Sciatic nerve (tissue), 2 donors: ENCODE measurements around the gene RIT2. TPM values are rescaled to one million over a fixed set of nuclear protein-coding genes. Genes with fewer than 3 reads are reported as not detected.
A peak's percentile ranks its signal among the peaks of the same experiment; 100 is the strongest.

ENCODE experiments used
- ATAC-seq: fragments of 200-7000 bp; cut with Tn5 transposase; one replicate; pipeline ENCODE4 v1.9.1; 2020; ENCODE audit warnings: mild to moderate bottlenecking, moderate library complexity
- DNase-seq: peaks from one replicate; pipeline ENCODE4 v3.0.0-alpha.2; 2020; ENCODE audit warnings: low spot score
- intact Hi-C: fragments of 100-400 bp; cut with DNase I; formaldehyde crosslinking; loops from one replicate; pipeline ENCODE4 v1.14.2; 2022
- total RNA-seq: library from RNA; stranded (reverse); fragmentation: NEBNext Ultra II Directional; extraction: Animal tissue kit (Norgen Biotek cat#: 25700); gene quantifications from one replicate; pipeline ENCODE4 v1.2.1, GENCODE V29; 2021
- donor health status: DM: no; HTN: no; CAD: no.
- donor health status: DM: no; HTN: no; CAD: no.

Gene RIT2
- total RNA-seq, 1 donor from 2014 or later, result not detected

- no peak for DNase-seq
- intact Hi-C loops, result no loop called here
- no peak for ATAC-seq
Measured at GRCh38 chr18:43093646-43094045, 21.8 kb downstream of the RIT2 start.

DNA sequence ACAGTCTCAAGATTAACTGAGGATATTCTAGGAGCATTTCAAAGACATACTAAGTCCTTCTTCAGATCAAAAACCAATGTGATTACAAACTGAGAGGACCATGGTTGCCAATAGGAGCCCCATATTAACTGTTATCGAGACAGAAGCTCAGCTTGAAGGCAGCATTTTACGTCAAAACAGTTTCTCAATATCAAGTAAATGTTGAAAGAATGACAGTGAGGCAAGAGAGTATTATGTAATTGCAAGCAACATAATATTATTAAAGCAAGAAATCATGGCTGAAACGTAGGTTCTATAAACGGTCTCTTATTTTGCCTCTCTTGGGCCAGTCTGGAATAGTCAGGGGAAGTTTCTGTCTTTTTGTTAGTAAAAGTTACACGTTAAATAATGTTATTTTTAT is 22.9 kb downstream of the RIT2 start:
- intact Hi-C loops, result no loop called here
- no peak for ATAC-seq

DNA sequence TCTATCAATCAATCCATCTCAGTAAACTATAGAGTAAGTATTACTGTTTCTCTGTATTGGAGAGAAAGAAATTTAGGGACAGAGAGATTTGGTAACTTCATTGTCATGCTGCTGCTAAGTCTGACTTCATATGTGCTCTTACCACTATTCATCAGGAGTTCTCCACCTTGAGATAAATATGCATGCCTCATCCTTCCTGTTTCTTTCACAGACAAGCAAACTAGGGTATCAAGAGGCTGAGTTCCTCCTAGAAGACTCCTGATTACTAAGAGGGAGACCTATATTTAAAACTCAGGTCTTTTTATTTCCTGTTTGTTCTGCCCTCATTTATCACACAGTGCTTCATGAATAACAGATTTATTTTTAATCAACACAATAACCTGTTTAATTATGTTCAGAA is 34.1 kb downstream of the RIT2 start:
- intact Hi-C loops, result no loop called here
- DNase-seq (no peak), ATAC-seq (no peak)

More for the DNA sequence above, 22.9 kb downstream of the RIT2 start:
- no peak for DNase-seq

- intact Hi-C loops, result no loop called here
- DNase-seq (no peak), ATAC-seq (no peak)
Measured at GRCh38 chr18:43080671-43081070, 34.8 kb downstream of the RIT2 start.

- ATAC-seq, result no peak
- intact Hi-C loops, result no loop called here
- DNase-seq, result no peak
Measured at GRCh38 chr18:43079422-43079821, 36.1 kb downstream of the RIT2 start.

DNA sequence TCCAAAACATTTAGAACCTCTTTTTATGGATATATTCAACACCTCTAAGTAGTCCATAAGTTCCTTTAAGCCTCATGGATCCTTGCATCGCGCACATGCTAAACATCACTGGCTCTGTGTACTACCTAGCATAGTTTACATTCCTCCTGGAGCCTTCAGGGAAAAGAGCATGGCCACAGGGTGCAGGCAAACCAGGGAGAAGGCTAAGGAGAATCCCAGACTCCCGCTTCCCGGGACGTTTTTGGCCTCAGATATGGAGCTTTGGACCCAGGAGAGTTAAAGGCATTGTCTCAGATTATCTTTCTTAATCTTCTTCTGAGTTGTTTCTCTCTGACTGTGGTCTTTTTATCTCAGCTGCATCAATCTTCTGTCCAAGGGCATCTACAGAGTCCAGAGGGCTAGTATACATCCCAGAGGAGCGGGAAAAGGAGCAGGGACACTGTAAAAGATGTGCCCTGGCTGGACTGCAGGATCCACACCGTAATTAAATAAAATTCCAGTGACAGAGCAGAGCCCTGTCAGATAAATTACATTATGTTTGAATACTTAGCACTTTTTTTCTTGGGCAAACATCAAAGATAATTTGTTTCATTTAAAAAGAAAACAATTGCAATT is 36.9 kb downstream of the RIT2 start:
- ATAC-seq, result no peak
- intact Hi-C loops, result no loop called here

GRCh38 chr18:43077510-43078308 is 37.8 kb downstream of the RIT2 start:
- no peak for DNase-seq
- intact Hi-C loops, result no loop called here
- ATAC-seq, result no peak

More for the DNA sequence above, 36.9 kb downstream of the RIT2 start:
- DNase-seq, result no peak

DNA sequence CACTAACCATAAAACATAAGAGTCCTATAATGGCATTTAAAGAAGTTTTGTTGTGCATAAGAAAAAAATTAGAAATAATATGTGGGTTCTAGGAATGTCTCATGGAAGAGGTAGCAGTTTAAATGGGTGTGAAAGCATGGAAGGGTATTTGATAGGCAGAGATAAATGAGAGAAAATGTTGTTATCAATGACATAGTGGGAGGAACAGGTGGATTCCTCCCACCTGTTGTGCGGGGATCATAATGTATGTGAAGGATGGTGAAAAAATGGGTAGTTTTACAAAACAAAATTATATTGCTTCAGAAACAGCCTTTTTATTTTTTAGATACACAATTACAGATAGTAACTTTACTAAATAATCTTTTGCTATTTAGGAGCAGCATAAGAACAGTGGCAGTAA is 41.7 kb downstream of the RIT2 start:
- intact Hi-C loops, result no loop called here
- ATAC-seq, result no peak

DNA sequence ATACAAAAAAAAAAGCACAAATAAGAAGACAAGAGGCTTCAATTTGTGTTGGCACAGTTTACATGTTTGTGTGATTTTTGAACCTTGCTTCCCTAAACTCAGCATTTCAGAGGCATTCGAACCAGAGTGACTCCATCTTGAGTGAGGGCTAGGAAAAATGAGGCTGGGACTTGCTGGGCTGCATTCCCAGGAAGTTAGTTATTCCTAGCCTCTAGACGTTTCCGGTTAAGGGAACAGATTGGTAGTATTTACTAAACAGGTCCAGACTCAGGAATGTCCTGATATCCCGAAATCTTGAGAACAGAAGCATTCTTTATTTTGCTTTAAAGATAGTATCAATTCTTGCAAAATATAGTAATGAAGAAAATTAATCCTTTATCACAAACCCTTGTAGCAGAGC is 46.7 kb downstream of the RIT2 start:
- DNase-seq, result no peak
- no peak for ATAC-seq
- intact Hi-C loops, result no loop called here

More for the DNA sequence above, 41.7 kb downstream of the RIT2 start:
- DNase-seq, result no peak

- intact Hi-C loops, result no loop called here
- DNase-seq, result no peak
- ATAC-seq, result no peak
Measured at GRCh38 chr18:43067570-43067969, 47.9 kb downstream of the RIT2 start.

DNA sequence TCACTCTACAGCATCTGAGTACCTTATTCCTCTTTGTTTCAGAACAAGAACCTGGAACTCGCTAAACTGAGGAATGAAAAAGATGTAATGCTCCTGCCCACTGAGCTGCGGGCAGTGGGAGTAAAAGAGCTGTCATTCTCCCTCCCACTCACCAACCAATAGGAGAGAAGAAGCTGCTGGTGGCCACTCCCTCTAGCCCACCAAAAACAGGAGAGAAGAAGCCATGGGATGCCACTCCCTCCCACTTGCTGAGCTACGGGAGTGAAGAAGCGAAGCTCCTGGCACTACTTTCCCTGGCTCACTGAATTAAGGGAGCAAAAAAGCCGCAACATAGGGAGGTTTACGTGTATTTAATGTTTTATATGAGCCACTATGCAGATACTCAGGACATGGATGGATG is 53.7 kb downstream of the RIT2 start:
- intact Hi-C loops, result no loop called here
- DNase-seq, result no peak
- ATAC-seq, result no peak

DNA sequence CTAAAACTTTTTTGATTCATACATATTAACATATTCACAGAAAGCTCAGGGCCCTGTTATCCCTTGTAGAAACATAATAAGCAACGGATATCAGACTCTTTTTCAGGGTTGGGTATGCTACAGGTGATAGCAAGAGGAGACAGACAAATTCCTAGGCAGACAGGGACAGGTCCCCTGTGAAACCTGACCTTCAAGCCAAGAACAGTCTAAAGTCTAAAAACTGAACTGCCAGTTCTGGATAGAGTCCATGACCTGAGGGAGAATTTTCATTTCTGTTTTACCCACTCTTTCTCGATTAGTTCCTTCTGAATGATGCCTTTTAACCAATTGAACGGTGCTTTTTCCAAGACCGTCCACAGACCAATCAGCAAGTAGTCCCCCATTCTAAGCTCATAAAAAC is 54.2 kb downstream of the RIT2 start:
- intact Hi-C loops, result no loop called here
- ATAC-seq, result no peak
- no peak for DNase-seq

- DNase-seq (no peak), ATAC-seq (peak; percentile 38)
- intact Hi-C loops, result no loop called here
Measured at GRCh38 chr18:43060020-43060419, 55.5 kb downstream of the RIT2 start.

DNA sequence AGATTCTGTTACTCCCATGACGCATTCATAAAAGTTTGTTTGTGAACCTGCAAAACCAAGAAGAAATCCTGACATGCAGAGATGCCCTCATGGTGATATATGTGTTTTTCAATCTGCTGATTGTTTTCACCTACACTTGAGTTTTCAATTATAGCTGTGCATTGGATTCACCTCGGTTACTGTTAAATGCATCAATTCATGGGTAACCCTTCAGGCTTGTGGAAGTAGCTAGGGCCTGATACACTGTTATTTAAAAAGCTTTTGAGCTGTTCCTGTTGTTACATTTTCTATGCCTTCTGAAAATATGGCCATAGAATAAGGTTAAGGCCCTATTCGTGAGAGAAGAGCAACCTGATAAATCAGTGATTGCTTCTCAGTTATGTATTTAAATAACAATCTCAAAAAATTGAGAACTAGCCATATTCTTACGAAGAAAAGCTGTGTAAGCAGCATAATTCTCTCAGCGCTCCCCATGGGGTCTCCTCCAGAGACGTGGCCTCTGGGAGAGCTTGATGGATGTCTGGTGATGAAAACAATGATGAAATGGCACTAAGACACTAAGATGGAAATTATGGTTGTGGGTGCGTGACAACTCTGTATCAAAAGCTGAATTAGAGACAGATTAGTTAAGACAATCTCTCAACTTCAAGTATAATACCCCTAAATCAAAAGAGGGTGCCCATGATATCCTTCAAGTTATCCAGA is 60.5 kb downstream of the RIT2 start:
- intact Hi-C loops, result no loop called here
- ATAC-seq (no peak), DNase-seq (no peak)

DNA sequence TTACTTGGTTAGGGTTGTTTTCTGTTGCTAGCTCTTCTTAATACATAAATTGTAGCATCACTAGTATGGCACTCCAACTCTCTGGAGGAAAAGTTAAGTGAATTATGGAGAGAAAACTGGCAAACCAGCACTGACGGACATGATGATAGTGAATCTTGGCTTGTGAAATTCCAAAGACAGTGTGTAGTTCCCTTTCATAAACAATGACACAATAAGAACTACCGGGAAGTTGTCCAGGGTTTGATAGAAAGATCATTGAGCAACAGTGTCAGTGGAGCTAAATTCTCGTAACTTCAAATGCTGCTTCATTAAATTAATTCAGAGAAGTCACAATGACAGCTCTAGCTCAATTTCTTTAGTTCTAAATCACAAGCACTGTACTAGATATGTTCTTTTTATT is 66.5 kb downstream of the RIT2 start:
- no peak for DNase-seq
- intact Hi-C loops, result no loop called here
- ATAC-seq, result peak; percentile 86

DNA sequence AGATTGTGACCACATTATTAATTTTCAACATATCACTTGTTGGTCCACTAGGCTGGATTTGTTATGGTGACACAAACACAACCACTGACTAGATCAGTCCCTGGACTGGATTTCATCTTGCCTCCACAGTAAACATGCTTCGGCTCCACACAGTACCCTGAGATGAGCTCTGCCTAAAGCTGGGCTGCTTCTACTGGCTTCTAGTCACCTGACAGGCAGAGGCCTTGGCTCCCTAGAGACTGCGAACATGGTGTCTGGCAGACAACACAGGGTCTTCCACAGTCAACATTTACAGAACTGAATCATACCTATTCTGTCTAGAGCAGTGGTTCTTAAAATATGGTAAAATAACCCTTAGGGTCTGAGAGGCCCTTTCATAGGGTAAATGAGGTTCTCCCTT is 69.2 kb downstream of the RIT2 start:
- DNase-seq, result no peak
- intact Hi-C loops, result no loop called here

DNA sequence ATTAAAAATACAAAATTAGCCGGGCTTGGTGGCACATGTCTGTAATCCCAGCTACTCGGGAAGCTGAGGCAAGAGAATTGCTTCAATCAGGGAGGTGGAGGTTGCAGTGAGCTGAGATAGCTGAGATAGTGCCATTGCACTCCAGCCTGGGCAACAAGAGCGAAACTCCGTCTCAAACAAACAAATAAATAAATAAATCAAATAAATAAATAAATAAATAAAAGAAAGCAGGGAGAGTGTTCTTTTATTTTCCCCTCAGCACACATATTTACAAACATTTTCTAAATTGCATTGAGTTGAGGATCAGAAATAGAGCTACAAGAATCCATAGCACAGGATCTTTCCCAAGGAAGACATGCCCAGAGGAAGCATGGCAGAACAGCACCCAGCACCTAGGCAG is 71.9 kb downstream of the RIT2 start:
- ATAC-seq, result no peak
- no peak for DNase-seq
- intact Hi-C loops, result no loop called here

More for the DNA sequence above, 69.2 kb downstream of the RIT2 start:
- ATAC-seq, result no peak

GRCh38 chr18:43040281-43040680 is 75.2 kb downstream of the RIT2 start:
- DNase-seq, result no peak
- intact Hi-C loops, result no loop called here
- ATAC-seq, result no peak

DNA sequence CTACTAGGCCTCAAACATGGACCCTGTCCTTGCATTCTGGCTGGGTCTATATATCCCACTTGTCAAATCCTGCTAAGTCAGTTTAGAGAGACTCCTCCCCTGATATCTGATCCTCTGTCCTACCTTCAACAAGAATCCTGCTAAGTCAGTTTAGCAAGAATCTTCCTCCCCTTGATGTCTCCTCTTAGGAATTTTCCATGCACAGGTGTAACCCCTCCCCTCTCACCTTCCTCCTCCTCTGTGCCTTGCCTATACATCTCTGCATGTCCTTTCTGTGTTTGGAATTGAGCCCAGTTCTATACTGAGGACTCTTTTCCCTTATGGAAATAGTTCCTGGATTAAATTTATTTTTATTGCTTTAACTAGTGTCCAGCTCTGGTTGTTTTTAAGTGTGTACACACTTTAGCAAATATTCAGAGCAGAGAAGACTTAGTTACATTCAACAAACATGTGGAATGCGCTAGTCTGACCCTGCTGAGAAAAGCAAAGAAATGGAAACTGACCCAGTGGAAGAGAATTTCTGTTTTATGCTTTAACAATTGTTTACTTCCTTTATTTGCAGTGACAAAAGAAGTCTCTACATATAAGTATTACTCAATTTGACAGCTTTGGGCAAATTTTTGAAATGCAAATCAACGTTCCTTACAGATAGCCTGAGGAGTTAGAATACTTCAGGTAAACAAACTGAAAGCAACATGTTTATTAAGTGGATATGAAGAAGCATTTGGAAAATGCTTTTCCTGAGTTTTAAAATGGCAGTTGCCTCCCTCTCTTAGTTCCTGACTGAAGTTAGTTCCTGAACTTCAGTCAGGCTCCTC is 80.6 kb downstream of the RIT2 start:
- DNase-seq, result no peak
- intact Hi-C loops, result no loop called here
- no peak for ATAC-seq
